Karpas-422 (cell line): ENCODE results near the gene PDE3A. TPM values are rescaled to one million over a fixed set of nuclear protein-coding genes. Genes with fewer than 3 reads are reported as not detected.

Experiments
- DNase-seq: peaks from one replicate; pipeline ENCODE4 v3.0.0-alpha.2; 2015
- H2AFZ ChIP-seq: fragments of 200-600 bp; sonication (generic); 2 replicates; pipeline ENCODE4 v1.6.1; 2014; ENCODE audit warnings: antibody characterized with exemption, low read length, mixed read lengths
- H3K27ac ChIP-seq: fragments of 200-600 bp; sonication (generic); 2 replicates; pipeline ENCODE4 v1.5.1; 2014; ENCODE audit warnings: mild to moderate bottlenecking, low read length, moderate library complexity
- H3K27me3 ChIP-seq: fragments of 200-600 bp; sonication (generic); 2 replicates; pipeline ENCODE4 v1.6.1; 2014; ENCODE audit warnings: low read length, mixed read lengths
- H3K36me3 ChIP-seq: fragments of 200-600 bp; sonication (generic); 2 replicates; pipeline ENCODE4 v1.6.1; 2014; ENCODE audit warnings: low read length, mixed read lengths; ENCODE audit not compliant: insufficient read depth
- H3K4me1 ChIP-seq: fragments of 200-600 bp; sonication (generic); 2 replicates; pipeline ENCODE4 v1.6.1; 2014; ENCODE audit warnings: mild to moderate bottlenecking, low read length, mixed read lengths
- H3K4me2 ChIP-seq: fragments of 200-600 bp; sonication (generic); 2 replicates; pipeline ENCODE4 v1.6.1; 2014; ENCODE audit warnings: low read length, low read depth, mild to moderate bottlenecking; ENCODE audit not compliant: poor library complexity, severe bottlenecking
- H3K4me3 ChIP-seq: fragments of 200-600 bp; sonication (generic); 2 replicates; pipeline ENCODE4 v1.5.1; 2014; ENCODE audit warnings: mild to moderate bottlenecking, antibody characterized with exemption, low read length, mixed read lengths
- H3K79me2 ChIP-seq: fragments of 200-600 bp; sonication (generic); 2 replicates; pipeline ENCODE4 v1.6.1; 2014; ENCODE audit warnings: mild to moderate bottlenecking, low read length, mixed read lengths
- H3K9ac ChIP-seq: fragments of 200-600 bp; sonication (generic); 2 replicates; pipeline ENCODE4 v1.6.0; 2014; ENCODE audit warnings: low read length
- H3K9me2 ChIP-seq: fragments of 200-600 bp; sonication (generic), shearing (Covaris generic); replicated peaks from 2 replicates; pipeline ENCODE4 v1.6.0; 2014; ENCODE audit warnings: mild to moderate bottlenecking, low read length, moderate library complexity; ENCODE audit not compliant: insufficient read depth
- H3K9me3 ChIP-seq: fragments of 300-700, 200-600 bp; sonication (generic); 2 replicates; pipeline ENCODE4 v1.6.1; 2014; ENCODE audit warnings: low read length, mixed read lengths
- H4K20me1 ChIP-seq: fragments of 200-600 bp; sonication (generic); 2 replicates; pipeline ENCODE4 v1.6.1; 2014; ENCODE audit warnings: mild to moderate bottlenecking, antibody characterized with exemption, low read length, low read depth; ENCODE audit not compliant: insufficient read depth
- total RNA-seq: library from RNA; depleted of rRNA; stranded (reverse); fragments of >200 nt; shearing (Covaris generic); gene quantifications from 2 replicates; pipeline ENCODE4 v1.2.3, GENCODE V29; 2014; ENCODE audit warnings: low replicate concordance

PDE3A gene
- total RNA-seq, 1 experiment from 2014 or later = not detected

DNA sequence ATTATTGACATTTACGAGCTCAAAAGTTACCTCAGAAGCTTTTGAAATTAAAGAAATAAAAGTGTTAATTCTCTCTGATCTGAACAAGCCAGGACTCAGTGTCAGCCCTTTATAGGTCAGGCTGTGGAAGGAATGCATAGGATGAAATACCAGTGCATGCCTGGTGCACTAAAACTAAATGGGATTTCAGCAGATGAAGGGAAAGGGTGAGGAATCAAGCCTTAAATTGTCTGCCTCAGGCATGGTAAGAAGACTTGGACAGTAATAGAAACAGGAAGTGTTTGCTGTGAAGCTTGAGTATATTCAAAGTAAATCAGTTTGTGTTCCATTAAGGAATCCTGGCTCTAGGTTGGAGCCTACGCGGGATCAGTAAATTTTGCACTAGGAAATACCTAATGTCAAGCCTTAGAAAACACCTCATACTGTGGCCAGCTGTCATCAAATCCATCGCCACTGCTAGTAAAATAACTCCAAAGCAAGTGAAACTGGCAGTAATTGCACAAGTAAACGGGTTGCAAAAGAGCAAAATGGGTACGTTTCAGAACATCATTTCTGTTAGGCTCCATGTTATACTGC is 76.3 kb downstream of the PDE3A start:
- Histone ChIP-seq H3K36me3 (no peaks in the 10 kb centered on the region), H3K4me2 (no peak overlapping the region), H3K27me3 (no peaks in the 10 kb centered on the region), H4K20me1 (no peaks in the 10 kb centered on the region), H3K79me2 (no peaks in the 10 kb centered on the region), H2AFZ (no peak overlapping the region), H3K4me3 (no peak overlapping the region), H3K27ac (no peak overlapping the region), H3K4me1 (no peaks in the 10 kb centered on the region), H3K9me2 (no peaks in the 10 kb centered on the region), H3K9me3 (no peaks in the 10 kb centered on the region), H3K9ac (no peak overlapping the region)
- DNase-seq = no peak

GRCh38 chr12:20445687-20446086 is 77.3 kb downstream of the PDE3A start:
- no peak overlapping the region for H3K4me2 ChIP-seq
- DNase-seq = no peak
- H3K4me3 ChIP-seq = no peak overlapping the region
- H4K20me1 ChIP-seq = no peaks in the 10 kb centered on the region
- no peaks in the 10 kb centered on the region for H3K9me2 ChIP-seq
- H3K36me3 ChIP-seq = no peaks in the 10 kb centered on the region
- no peak overlapping the region for H3K9ac ChIP-seq
- no peaks in the 10 kb centered on the region for H3K27me3 ChIP-seq
- no peaks in the 10 kb centered on the region for H3K9me3 ChIP-seq
- no peak overlapping the region for H2AFZ ChIP-seq
- H3K4me1 ChIP-seq = no peaks in the 10 kb centered on the region
- no peaks in the 10 kb centered on the region for H3K79me2 ChIP-seq
- no peak overlapping the region for H3K27ac ChIP-seq

DNA sequence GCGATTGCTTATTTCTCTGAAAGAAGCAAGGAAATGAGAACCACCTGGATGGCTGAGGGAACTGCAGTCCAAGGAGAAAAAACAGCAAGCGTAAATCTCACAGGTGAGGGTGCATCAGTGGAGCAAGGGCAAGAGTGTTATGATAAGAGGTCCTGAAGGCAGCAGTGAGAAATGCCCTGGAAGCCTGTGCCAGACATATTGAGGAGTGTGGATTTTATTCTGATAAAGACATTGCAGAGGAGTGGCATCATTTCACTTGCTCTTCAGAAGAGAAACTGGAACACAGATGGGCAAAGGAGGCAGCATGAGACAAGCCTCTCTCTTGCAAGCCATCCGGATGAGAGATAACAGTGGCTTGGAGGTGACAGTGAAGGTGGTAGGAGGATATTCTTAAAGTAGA is 78.5 kb downstream of the PDE3A start:
- no peaks in the 10 kb centered on the region for H4K20me1 ChIP-seq
- H3K9me2 ChIP-seq = no peaks in the 10 kb centered on the region
- no peaks in the 10 kb centered on the region for H3K79me2 ChIP-seq
- H3K9me3 ChIP-seq = no peaks in the 10 kb centered on the region
- no peaks in the 10 kb centered on the region for H3K36me3 ChIP-seq
- H3K9ac ChIP-seq = no peak overlapping the region
- no peaks in the 10 kb centered on the region for H3K27me3 ChIP-seq
- H3K4me3 ChIP-seq = no peak overlapping the region
- H3K4me1 ChIP-seq = no peaks in the 10 kb centered on the region
- no peak overlapping the region for H3K4me2 ChIP-seq
- H2AFZ ChIP-seq = no peak overlapping the region
- H3K27ac ChIP-seq = no peak overlapping the region
- DNase-seq = no peak

DNA sequence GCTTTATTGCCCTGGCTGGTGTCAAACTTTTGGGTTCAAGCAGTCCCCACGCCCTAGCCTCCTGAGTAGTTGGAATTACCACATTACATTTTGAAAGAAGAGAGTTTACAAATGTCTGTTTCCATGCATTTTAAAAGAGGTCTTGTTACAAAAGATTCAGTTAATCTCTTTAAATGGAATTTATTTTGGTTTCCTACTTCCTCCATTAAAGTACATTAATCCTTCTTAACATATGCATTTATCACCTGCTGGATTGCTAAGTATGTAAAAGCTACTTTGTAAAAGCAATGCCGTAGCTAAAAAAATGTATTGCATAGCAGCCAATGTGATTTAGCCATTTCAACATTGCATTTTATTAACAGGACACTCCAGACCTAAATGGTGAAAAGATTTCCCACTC is 80.4 kb downstream of the PDE3A start:
- H3K27ac ChIP-seq = no peak overlapping the region
- H3K4me1 ChIP-seq = no peaks in the 10 kb centered on the region
- no peaks in the 10 kb centered on the region for H4K20me1 ChIP-seq
- no peaks in the 10 kb centered on the region for H3K27me3 ChIP-seq
- H3K9me3 ChIP-seq = no peaks in the 10 kb centered on the region
- H3K9ac ChIP-seq = no peak overlapping the region
- no peak overlapping the region for H3K4me3 ChIP-seq
- H3K4me2 ChIP-seq = no peak overlapping the region
- no peak for DNase-seq
- H3K9me2 ChIP-seq = no peaks in the 10 kb centered on the region
- H3K79me2 ChIP-seq = no peaks in the 10 kb centered on the region
- no peak overlapping the region for H2AFZ ChIP-seq
- H3K36me3 ChIP-seq = no peaks in the 10 kb centered on the region

DNA sequence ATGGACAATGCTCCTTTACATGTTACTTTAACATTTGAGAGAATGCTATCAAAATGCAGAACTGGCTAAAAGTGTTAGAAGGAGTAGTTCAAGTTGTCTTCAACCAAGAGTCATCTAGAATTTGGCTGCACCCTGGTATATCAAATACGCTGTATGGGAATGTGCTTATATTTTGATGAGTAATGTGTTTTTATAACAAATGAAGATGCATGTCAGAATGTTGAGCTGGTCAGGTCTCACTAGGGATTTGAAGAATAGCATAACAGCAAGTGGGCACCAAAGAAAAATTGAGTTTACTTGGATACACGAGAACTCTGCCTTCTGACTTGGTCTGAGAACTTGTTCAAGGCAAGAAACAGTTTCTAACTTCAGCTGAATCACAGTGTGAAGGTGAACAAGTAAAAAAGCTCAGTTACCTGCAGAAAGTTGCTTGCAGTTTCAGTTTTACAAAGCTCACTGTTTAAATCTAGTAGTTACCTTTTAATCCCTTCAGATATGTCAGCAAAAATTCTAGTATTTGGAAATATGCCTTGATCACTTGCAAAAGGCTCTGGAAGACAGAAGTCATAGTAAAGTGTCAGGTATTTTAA is 82.3 kb downstream of the PDE3A start:
- no peak overlapping the region for H2AFZ ChIP-seq
- no peaks in the 10 kb centered on the region for H3K27me3 ChIP-seq
- H4K20me1 ChIP-seq = no peaks in the 10 kb centered on the region
- no peaks in the 10 kb centered on the region for H3K4me1 ChIP-seq
- H3K4me2 ChIP-seq = no peak overlapping the region
- H3K9me2 ChIP-seq = no peaks in the 10 kb centered on the region
- no peaks in the 10 kb centered on the region for H3K9me3 ChIP-seq
- no peaks in the 10 kb centered on the region for H3K36me3 ChIP-seq
- no peaks in the 10 kb centered on the region for H3K79me2 ChIP-seq
- DNase-seq = no peak
- no peak overlapping the region for H3K4me3 ChIP-seq
- no peak overlapping the region for H3K9ac ChIP-seq
- no peak overlapping the region for H3K27ac ChIP-seq

GRCh38 chr12:20451761-20452160 is 83.4 kb downstream of the PDE3A start:
- Histone ChIP-seq H3K36me3 (no peaks in the 10 kb centered on the region), H3K9ac (no peak overlapping the region), H4K20me1 (no peaks in the 10 kb centered on the region), H3K27ac (no peak overlapping the region), H3K4me3 (no peak overlapping the region), H3K4me1 (no peaks in the 10 kb centered on the region), H3K4me2 (no peak overlapping the region), H3K27me3 (no peaks in the 10 kb centered on the region), H2AFZ (no peak overlapping the region), H3K9me2 (no peaks in the 10 kb centered on the region), H3K79me2 (no peaks in the 10 kb centered on the region), H3K9me3 (no peaks in the 10 kb centered on the region)
- no peak for DNase-seq

DNA sequence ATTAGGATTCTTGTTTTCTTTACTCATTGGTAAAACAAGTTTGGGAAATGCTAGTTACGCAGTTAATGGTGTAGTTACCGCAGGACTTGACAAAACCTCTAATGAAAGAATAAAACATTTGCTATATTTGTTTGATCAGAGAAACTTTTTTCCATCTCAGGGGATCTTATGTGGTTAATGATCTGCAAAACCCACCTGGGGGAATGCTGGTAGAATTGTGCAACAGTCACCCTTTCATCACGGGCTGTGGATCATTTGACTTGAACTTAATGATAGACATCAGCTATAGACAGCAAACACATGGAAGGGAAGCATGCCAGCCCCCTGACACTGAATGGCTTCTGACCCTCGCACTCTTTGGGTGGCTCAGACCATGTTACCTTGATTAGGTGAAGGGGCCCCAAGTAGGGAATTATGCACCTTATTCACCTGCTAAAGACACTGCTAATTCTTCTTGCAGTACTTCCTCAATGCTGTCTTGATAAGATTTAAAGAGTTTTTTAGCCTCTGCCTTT is 84.2 kb downstream of the PDE3A start:
- H2AFZ ChIP-seq = no peak overlapping the region
- no peak overlapping the region for H3K4me2 ChIP-seq
- no peaks in the 10 kb centered on the region for H3K4me1 ChIP-seq
- H3K27me3 ChIP-seq = no peaks in the 10 kb centered on the region
- H4K20me1 ChIP-seq = no peaks in the 10 kb centered on the region
- no peak overlapping the region for H3K27ac ChIP-seq
- no peak overlapping the region for H3K4me3 ChIP-seq
- H3K79me2 ChIP-seq = no peaks in the 10 kb centered on the region
- no peak for DNase-seq
- no peaks in the 10 kb centered on the region for H3K9me2 ChIP-seq
- H3K36me3 ChIP-seq = no peaks in the 10 kb centered on the region
- no peaks in the 10 kb centered on the region for H3K9me3 ChIP-seq
- H3K9ac ChIP-seq = no peak overlapping the region

DNA sequence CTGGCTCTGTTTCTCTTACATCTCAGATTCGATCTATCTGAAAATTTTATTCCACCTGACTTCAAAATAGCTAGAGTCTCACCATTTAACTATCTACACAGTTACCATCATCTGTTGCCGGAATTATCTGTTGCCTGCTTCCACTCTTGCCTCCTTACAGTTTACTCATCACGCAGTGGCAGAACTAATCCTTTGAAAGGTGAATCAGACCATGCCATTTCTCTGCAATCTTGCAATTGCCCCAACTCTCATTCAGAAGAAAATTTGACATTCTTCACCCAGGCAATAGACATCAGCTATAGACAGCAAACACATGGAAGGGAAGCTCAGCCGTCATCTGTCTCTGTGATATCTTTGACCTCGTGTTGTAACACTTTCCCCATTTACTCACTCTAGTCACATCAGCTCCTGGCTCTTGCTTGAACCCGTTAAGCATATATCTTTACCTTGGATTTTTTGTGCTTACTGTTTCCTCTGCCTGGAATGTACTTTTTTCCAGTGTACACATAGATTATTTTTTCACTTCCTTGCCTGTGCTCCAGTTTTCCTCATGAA is 85.5 kb downstream of the PDE3A start:
- Histone ChIP-seq H3K9me3 (no peaks in the 10 kb centered on the region), H3K36me3 (no peaks in the 10 kb centered on the region), H3K4me3 (no peak overlapping the region), H3K9ac (no peak overlapping the region), H3K27me3 (no peaks in the 10 kb centered on the region), H3K9me2 (no peaks in the 10 kb centered on the region), H3K4me2 (no peak overlapping the region), H4K20me1 (no peaks in the 10 kb centered on the region), H3K27ac (no peak overlapping the region), H3K4me1 (no peaks in the 10 kb centered on the region), H2AFZ (no peak overlapping the region), H3K79me2 (no peaks in the 10 kb centered on the region)
- DNase-seq = no peak
